Upper lobe of left lung (tissue), 6 donors: ENCODE measurements around the gene PJA1. TPM values are rescaled to one million over a fixed set of nuclear protein-coding genes. Genes with fewer than 3 reads are reported as not detected.

Source experiments
- ATAC-seq, 2 donors: fragments of 200-7000 bp; cut with Tn5 transposase; one replicate each; pipeline ENCODE4 v1.9.1; 2022; ENCODE audit warnings: mild to moderate bottlenecking in 2 of 2, moderate library complexity in 2 of 2; ENCODE audit not compliant: low FRiP score in 2 of 2
- DNase-seq, 2 donors: peaks; one replicate each; pipeline ENCODE4 v3.0.0-alpha.2; 2019 to 2020
- H3K27ac ChIP-seq, 4 donors: fragments of 200-600 bp; sonication (generic); one replicate each; pipeline ENCODE4 v1.5.1; 2016 to 2019
- H3K27me3 ChIP-seq, 4 donors: fragments of 200-600 bp; sonication (generic); one replicate each; pipeline ENCODE4 v1.5.1; 2017 to 2019
- H3K36me3 ChIP-seq, 4 donors: fragments of 200-600 bp; sonication (generic); one replicate each; pipeline ENCODE4 v1.5.1; 2016 to 2019
- H3K4me1 ChIP-seq, 4 donors: fragments of 200-600 bp; sonication (generic); one replicate each; pipeline ENCODE4 v1.5.1; 2018 to 2019
- H3K4me3 ChIP-seq, 4 donors: fragments of 200-600 bp; sonication (generic); one replicate each; pipeline ENCODE4 v1.5.1; 2017 to 2019; ENCODE audit warnings: mild to moderate bottlenecking in 2 of 4, moderate library complexity in 1 of 4
- H3K9me3 ChIP-seq, 4 donors: fragments of 200-600 bp; sonication (generic); one replicate each; pipeline ENCODE4 v1.5.1; 2018 to 2019
- EP300 ChIP-seq, 4 donors: sonication (generic); formaldehyde crosslinking; IDR thresholded peaks; one replicate each; pipeline ENCODE4 v1.5.1; 2017; ENCODE audit warnings: antibody characterized with exemption in 4 of 4, control low read depth in 2 of 4
- POLR2A ChIP-seq, 4 donors: fragments of 450-650 bp; IDR thresholded peaks; one replicate each; pipeline ENCODE4 v1.5.1; 2016 to 2017; ENCODE audit warnings: antibody characterized with exemption in 4 of 4, mild to moderate bottlenecking in 2 of 4
- POLR2AphosphoS5 ChIP-seq, 2 donors: sonication (generic); formaldehyde crosslinking; IDR thresholded peaks; one replicate each; pipeline ENCODE4 v1.5.1; 2017; ENCODE audit warnings: antibody characterized with exemption in 2 of 2
- WGBS, 2 donors: methylation state at CpG; one replicate each; pipeline ENCODE4 v1.1.5; 2017 to 2018; 5-methylcytosine and 5-hydroxymethylcytosine counted together
- total RNA-seq, 6 donors: library from RNA; depleted of rRNA in 4 of 6; stranded (reverse); fragments of >200 nt in 4 of 6; gene quantifications; one replicate each; pipeline versions ENCODE4 v1.1.0 to v1.2.1, GENCODE V29; 2016 to 2021
- TF ChIP-seq, protein P1 (sequence below), 6 experiments: fragments of 450-650 bp in 4 of 6; fragments of 200-600 bp in 2 of 6; sonication (generic) in 2 of 6; IDR thresholded peaks; one replicate each; pipeline ENCODE4 v1.5.1; 2016 to 2019; ENCODE audit warnings: antibody characterized with exemption in 6 of 6
- donor health status: DM: no; HTN: no; CAD: no; lungs with moderate emphysema.
- donor health status: DM: no; HTN: yes; CAD: no; lungs with severe emphysema.

PJA1 gene
- total RNA-seq, 6 donors from 2014 or later = 13.8 to 25.9 (median 14.8) TPM

DNA sequence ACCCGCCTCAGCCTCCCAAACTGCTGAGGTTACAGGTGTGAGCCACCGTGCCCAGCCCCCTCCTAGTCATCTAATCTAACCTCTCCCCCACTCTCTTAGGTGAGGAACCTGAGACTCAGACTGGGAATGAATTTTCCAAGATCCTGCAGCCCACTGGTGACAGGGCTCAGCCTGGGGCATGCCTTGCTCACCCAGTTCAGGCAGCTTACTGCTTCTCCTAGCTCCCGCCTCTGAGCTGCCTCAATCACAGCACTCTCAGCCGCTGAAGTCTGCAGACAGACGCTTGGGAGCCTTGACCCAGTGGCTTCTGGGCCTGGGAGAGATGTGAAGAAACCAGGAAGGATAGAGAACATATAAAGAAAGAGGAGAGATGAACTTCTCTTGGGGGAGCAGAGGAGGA, 24.4 kb downstream of the PJA1 start:
- no peak overlapping the region for H3K4me3 ChIP-seq
- no peak overlapping the region for H3K27ac ChIP-seq
- no peaks in the 10 kb centered on the region for H3K9me3 ChIP-seq
- peaks cover 0 to 5% (median 0%) of the 10 kb centered on the region in 4 donors for H3K27me3 ChIP-seq
- peaks cover 0 to 13% (median 0%) of the 10 kb centered on the region in 4 donors for H3K4me1 ChIP-seq
- DNase-seq (no peak), ATAC-seq (no peak)
- TF ChIP-seq POLR2AphosphoS5 (IDR thresholded peaks at IDR 0.05) (no peak), POLR2A (IDR thresholded peaks at IDR 0.05) (no peak), EP300 (IDR thresholded peaks at IDR 0.05) (no peak)
- TF ChIP-seq, protein P1, sequence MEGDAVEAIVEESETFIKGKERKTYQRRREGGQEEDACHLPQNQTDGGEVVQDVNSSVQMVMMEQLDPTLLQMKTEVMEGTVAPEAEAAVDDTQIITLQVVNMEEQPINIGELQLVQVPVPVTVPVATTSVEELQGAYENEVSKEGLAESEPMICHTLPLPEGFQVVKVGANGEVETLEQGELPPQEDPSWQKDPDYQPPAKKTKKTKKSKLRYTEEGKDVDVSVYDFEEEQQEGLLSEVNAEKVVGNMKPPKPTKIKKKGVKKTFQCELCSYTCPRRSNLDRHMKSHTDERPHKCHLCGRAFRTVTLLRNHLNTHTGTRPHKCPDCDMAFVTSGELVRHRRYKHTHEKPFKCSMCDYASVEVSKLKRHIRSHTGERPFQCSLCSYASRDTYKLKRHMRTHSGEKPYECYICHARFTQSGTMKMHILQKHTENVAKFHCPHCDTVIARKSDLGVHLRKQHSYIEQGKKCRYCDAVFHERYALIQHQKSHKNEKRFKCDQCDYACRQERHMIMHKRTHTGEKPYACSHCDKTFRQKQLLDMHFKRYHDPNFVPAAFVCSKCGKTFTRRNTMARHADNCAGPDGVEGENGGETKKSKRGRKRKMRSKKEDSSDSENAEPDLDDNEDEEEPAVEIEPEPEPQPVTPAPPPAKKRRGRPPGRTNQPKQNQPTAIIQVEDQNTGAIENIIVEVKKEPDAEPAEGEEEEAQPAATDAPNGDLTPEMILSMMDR (IDR thresholded peaks at IDR 0.05) = no peak
- 67 to 89% methylated on average over 3 to 5 of the region's 5 CpGs for WGBS, 2 donors
- no peaks in the 10 kb centered on the region for H3K36me3 ChIP-seq

GRCh38 chrX:69139516-69139915, 25.7 kb downstream of the PJA1 start:
- no peak overlapping the region for H3K27ac ChIP-seq
- H3K9me3 ChIP-seq = no peaks in the 10 kb centered on the region
- peak in 1 of 2 donors; percentile 27 for DNase-seq
- peaks cover 0 to 13% (median 0%) of the 10 kb centered on the region in 4 donors for H3K4me1 ChIP-seq
- WGBS, 2 donors = 84% methylated on average over 7 to 10 of the region's 10 CpGs
- no peaks in the 10 kb centered on the region for H3K36me3 ChIP-seq
- no peak for ATAC-seq
- TF ChIP-seq, protein P1 (IDR thresholded peaks at IDR 0.05) = no peak
- TF ChIP-seq POLR2AphosphoS5 (IDR thresholded peaks at IDR 0.05) (no peak), EP300 (IDR thresholded peaks at IDR 0.05) (no peak), POLR2A (IDR thresholded peaks at IDR 0.05) (no peak)
- H3K27me3 ChIP-seq = peaks cover 0 to 5% (median 0%) of the 10 kb centered on the region in 4 donors
- no peak overlapping the region for H3K4me3 ChIP-seq

DNA sequence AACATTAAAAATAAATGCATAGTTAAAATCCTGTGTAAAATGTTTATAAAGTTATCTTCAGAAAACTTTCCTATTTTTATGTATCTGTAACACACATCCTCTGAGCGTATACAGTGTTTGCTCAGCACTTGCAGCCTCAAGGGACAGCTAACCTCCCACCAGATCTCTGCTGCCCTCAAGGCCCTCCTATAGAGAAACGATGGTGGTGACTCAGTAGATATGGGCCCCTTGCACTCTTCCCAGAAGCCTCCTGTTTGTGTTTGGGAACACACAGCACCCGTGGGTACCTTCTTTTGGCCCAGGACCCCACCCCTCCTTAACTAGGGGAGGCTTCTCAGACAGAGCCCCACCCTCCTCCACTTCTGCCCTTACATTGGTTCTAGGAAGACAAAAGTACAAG, 26.7 kb downstream of the PJA1 start:
- WGBS, 2 donors = 59 to 62% methylated on average over 2 to 3 of the region's 3 CpGs
- peaks cover 0 to 5% (median 0%) of the 10 kb centered on the region in 4 donors for H3K27me3 ChIP-seq
- TF ChIP-seq POLR2A (IDR thresholded peaks at IDR 0.05) (no peak), POLR2AphosphoS5 (IDR thresholded peaks at IDR 0.05) (no peak), EP300 (IDR thresholded peaks at IDR 0.05) (no peak)
- TF ChIP-seq, protein P1 (IDR thresholded peaks at IDR 0.05) = no peak
- no peak overlapping the region for H3K4me3 ChIP-seq
- DNase-seq (no peak), ATAC-seq (no peak)
- H3K9me3 ChIP-seq = no peaks in the 10 kb centered on the region
- no peaks in the 10 kb centered on the region for H3K36me3 ChIP-seq
- H3K27ac ChIP-seq = no peak overlapping the region
- H3K4me1 ChIP-seq = peaks cover 0 to 13% (median 0%) of the 10 kb centered on the region in 4 donors

GRCh38 chrX:69138118-69138390, 27.2 kb downstream of the PJA1 start:
- no peak overlapping the region for H3K4me3 ChIP-seq
- no peaks in the 10 kb centered on the region for H3K9me3 ChIP-seq
- TF ChIP-seq EP300 (IDR thresholded peaks at IDR 0.05) (no peak), POLR2AphosphoS5 (IDR thresholded peaks at IDR 0.05) (no peak), POLR2A (IDR thresholded peaks at IDR 0.05) (no peak)
- TF ChIP-seq, protein P1 (IDR thresholded peaks at IDR 0.05) = no peak
- 57 to 69% methylated on average over 1 to 2 of the region's 2 CpGs for WGBS, 2 donors
- H3K27me3 ChIP-seq = peaks cover 0 to 5% (median 0%) of the 10 kb centered on the region in 4 donors
- DNase-seq = no peak
- no peak overlapping the region for H3K27ac ChIP-seq
- no peak for ATAC-seq
- no peaks in the 10 kb centered on the region for H3K36me3 ChIP-seq
- H3K4me1 ChIP-seq = peaks cover 0 to 13% (median 0%) of the 10 kb centered on the region in 4 donors

DNA sequence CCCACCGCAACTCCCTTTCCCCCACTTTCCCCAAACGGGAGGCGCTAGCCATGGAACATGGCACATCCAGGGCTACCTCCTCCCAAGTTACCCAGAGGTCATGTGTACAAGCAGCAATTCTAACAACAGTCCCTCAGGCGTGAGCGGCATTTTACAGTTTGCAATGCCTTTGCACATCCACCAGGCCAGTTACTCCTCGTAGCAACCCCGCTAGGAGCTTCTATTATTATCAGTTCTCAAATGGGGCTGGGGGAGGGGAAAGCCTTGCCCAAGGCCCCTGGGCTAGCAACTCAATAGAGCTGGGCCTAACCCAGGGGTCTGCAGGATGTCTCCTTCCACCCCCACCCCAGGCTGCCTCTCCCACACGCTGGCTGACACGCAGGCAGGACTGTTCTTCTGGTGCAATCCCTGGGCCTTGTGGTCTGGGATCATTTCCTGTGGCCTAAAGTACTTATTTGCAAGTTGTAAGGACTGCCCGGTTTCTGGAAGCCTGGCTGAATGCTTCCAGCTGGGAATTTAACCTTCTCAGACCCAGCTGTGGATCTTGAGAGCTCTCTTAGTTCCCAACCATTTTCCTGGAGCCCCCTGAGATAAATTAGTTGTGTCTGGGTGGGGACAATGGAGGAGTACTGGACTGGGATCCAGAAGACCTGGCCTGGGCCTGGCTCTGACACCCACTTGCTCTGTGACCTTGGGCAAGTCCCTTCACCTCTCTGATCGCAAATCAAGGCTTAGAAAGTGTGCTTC, 27.7 kb downstream of the PJA1 start:
- ATAC-seq (peak in 1 of 2 donors; percentile 50), DNase-seq (no peak)
- TF ChIP-seq, protein P1 (IDR thresholded peaks at IDR 0.05) = no peak
- TF ChIP-seq POLR2AphosphoS5 (IDR thresholded peaks at IDR 0.05) = no peak
- no peak for TF ChIP-seq EP300 (IDR thresholded peaks at IDR 0.05)
- WGBS, 2 donors = 54 to 77% methylated on average over 7 to 11 of the region's 11 CpGs
- Histone ChIP-seq H3K27ac (peak overlapping the region; percentile 21 to 70 (median 66)), H3K4me1 (peaks cover 0 to 13% (median 0%) of the 10 kb centered on the region in 4 donors), H3K36me3 (no peaks in the 10 kb centered on the region), H3K4me3 (peak overlapping the region in 2 of 4 donors; percentile 18 to 29), H3K27me3 (peaks cover 0 to 5% (median 0%) of the 10 kb centered on the region in 4 donors), H3K9me3 (no peaks in the 10 kb centered on the region)
